Measurements from ENCODE around the gene DNM1L. TPM values are rescaled to one million over a fixed set of nuclear protein-coding genes. Genes with fewer than 3 reads are reported as not detected.

Gene DNM1L
- total and polyA plus RNA-seq, 9 of the 15 experiments (the other 6 are each of a cell fraction or from before 2014, with no cell fraction given), result 24.1 to 82.8 (median 61.5) TPM

DNA sequence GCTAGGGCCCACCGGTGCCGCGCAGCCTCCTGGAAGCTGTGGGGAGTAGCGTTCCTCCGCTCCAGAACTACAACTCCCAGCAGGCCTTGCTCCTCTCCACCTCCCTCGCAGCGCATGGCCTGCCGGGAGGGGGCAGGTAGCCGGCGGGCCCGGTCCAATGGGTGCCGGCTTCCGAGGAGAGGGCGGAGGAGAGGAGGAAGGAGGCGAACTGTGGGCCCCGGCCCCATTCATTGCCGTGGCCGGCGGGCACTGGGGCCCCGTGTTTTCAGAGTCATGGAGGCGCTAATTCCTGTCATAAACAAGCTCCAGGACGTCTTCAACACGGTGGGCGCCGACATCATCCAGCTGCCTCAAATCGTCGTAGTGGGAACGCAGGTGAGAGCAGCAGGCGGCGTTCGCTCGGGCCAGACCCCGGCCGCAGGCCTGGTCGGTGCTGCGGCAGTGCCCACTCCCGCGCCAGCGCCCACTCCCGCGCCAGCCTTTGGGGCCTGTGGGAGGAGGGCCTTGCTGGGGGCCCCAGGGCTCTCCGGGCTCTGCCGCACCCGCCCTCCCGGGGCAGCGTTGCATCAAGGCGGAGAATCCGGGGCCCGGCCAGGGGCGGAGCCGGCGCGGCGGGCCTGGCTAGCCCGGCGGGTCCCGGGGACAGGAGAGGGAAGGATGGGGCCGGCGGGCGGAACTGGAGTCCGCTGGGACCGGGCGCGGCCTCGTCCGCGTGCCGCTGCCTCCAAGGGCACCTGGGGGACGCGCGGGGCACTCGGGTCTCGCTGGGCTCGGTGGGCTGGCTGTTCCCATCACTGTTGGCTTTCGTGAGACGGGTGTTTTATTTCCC lies at the start of gene DNM1L (continued):
- TF ChIP-seq, protein P1, sequence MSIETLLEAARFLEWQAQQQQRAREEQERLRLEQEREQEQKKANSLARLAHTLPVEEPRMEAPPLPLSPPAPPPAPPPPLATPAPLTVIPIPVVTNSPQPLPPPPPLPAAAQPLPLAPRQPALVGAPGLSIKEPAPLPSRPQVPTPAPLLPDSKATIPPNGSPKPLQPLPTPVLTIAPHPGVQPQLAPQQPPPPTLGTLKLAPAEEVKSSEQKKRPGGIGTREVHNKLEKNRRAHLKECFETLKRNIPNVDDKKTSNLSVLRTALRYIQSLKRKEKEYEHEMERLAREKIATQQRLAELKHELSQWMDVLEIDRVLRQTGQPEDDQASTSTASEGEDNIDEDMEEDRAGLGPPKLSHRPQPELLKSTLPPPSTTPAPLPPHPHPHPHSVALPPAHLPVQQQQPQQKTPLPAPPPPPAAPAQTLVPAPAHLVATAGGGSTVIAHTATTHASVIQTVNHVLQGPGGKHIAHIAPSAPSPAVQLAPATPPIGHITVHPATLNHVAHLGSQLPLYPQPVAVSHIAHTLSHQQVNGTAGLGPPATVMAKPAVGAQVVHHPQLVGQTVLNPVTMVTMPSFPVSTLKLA (conservative IDR thresholded peaks at IDR 0.05), result peak; percentile 65 to 75
- TF ChIP-seq ARID4B (CRISPR knock-in tag; IDR thresholded peaks at IDR 0.05) (peak; percentile 81), ZKSCAN8 (CRISPR knock-in tag; IDR thresholded peaks at IDR 0.05) (no peak), ZNF282 (CRISPR knock-in tag; IDR thresholded peaks at IDR 0.05) (peak; percentile 94; the same call in 1 of the 2 replicates), CREM (IDR thresholded peaks at IDR 0.05; ENCODE audit: low read depth) (peak; percentile 86), ZNF780A (CRISPR knock-in tag; IDR thresholded peaks at IDR 0.05) (no peak), ETV5 (CRISPR knock-in tag; IDR thresholded peaks at IDR 0.05; ENCODE audit: low read depth) (peak; percentile 57; the same call in 1 of the 2 replicates), MAZ (CRISPR knock-in tag; conservative IDR thresholded peaks at IDR 0.05 in 1 of 2, IDR thresholded peaks at IDR 0.05 in 1 of 2) (peak; percentile 80 to 91), PRDM10 (IDR thresholded peaks at IDR 0.05; ENCODE audit: partially characterized antibody) (peak; percentile 7), ZSCAN32 (CRISPR knock-in tag; IDR thresholded peaks at IDR 0.05) (no peak), JUNB (CRISPR knock-in tag; conservative IDR thresholded peaks at IDR 0.05) (0 out of 2 replicates have a peak, but pooled peaks have one; percentile 8), KLF16 (IDR thresholded peaks at IDR 0.05) (no peak), U2AF1 (optimal IDR thresholded peaks at IDR 0.05; ENCODE audit: low read depth, low read length) (peak; percentile 65), NR3C1 (CRISPR knock-in tag; IDR thresholded peaks at IDR 0.05) (peak; percentile 80; the same call in 1 of the 2 replicates), IRF9 (tag; IDR thresholded peaks at IDR 0.05) (no peak)
